Stimulated activated CD4-positive, alpha-beta T cell treated with anti-CD3 and anti-CD28 coated beads, Interleukin-4, amount 100 ng/mL, for 24 hours (primary cell): ENCODE data around the gene GIMAP6.
"Not testable (repeated sequence)": the region's sequence is repeated elsewhere in the genome, so short reads cannot be mapped to it uniquely, and the experiment has no call there.

ENCODE experiments used
- DNase-seq: peaks from one replicate; pipeline ENCODE4 v3.0.0-alpha.2; 2020

Gene GIMAP6

DNA sequence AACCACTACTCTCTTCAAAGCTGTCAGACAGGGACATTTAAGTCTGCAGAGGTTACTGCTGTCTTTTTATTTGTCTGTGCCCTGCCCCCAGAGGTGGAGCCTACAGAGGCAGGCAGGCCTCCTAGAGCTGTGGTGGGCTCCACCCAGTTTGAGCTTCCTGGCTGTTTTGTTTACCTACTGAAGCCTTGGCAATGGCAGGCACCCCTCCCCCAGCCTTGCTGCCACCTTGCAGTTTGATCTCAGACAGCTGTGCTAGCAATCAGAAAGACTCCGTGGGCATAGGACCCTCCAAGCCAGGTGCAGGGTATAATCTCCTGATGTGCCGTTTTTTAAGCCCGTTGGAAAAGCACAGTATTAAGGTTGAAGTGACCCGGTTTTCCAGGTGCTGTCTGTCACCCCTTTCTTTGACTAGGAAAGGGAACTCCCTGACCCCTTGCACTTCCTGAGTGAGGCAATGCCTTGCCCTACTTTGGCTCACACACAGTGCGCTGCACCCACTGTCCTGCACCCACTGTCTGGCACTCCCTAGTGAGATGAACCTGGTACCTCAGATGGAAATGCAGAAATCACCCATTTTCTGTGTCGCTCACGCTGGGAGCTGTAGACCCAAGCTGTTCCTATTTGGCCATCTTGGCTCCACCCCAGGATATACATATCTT, 52.1 kb downstream of the GIMAP6 start:
- DNase-seq = not testable (repeated sequence)
